ENCODE data around the gene ABCA13.

The ABCA13 gene

DNA sequence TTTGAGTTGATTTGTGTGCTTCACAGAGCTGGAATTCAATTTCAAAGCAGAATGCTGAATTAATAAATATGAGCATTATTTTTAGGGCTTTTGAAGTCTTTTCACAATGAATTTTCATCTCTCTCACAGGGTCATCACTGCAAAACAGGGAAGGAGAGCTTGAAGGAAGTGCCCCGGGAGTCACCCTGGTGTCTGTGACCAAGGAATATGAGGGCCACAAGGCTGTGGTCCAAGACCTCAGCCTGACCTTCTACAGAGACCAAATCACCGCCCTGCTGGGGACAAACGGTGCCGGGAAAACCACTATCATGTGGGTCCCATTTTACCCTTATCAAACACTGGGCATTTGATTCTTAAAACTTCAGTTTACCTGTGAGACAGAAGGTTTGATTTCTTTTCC, 217.7 kb downstream of the ABCA13 start:
- DNase-seq, result no peak

DNA sequence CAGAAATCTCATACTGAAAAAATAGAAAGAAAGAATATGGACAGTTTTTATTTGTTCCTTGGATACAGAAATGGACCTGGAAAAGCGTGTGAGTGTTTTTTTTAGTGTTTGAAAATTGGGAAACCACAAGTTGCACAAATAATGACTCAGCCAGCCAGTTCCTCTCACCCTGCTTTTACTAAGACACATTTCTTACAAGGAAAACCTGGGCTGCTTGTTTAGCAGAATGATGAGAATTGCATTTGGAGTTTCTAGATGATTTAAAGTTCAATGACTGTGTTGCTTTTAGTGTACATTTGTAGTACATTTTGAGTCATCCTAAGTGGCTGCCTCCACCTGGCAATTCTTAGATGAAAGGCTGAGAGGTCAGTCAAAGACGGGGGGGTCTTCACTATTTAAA, 218.7 kb downstream of the ABCA13 start:
- no peak for DNase-seq

DNA sequence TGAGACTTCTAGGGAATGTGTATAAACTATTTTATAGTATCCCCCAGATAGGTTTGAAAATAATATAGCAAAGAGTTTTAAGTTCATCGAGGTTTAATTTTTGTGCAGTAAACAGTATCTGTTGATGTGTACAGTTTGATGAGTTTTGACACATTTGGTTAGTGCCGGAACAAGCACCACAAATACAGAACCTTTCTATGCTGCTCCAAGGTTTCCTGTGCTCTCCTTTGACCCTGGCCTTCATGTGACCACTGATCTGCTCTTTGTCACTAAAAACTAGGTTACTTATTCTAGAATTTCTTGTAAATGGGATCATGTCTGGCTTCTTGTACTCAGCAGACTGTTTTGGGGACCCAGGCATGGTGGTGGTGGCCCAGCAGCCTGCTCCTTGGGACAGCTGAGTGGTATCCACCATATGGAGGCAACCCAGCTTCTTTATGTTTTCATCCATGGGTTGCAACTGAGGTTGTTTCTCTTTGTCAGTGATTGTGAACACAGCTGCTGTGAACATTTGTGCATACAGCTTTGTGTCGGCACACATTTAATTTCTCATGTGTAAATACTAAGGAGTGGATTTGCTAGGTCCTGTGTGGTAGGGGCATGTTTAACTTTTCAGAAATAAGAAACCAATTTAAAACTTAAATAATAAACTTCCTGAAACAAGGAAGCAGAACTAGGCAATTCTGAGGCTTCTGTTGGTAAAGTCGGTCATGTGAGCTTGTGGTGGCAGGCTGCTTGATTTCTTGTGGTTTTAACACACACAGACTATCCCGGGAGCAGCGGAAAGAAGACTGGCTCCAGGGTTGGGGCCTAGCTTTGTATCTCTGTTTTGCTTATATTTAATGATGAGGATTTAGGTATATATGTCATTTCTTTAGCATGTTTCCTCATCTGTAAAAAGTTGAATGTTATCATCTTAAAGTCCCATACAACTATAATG, 219.4 kb downstream of the ABCA13 start:
- no peak for DNase-seq

DNA sequence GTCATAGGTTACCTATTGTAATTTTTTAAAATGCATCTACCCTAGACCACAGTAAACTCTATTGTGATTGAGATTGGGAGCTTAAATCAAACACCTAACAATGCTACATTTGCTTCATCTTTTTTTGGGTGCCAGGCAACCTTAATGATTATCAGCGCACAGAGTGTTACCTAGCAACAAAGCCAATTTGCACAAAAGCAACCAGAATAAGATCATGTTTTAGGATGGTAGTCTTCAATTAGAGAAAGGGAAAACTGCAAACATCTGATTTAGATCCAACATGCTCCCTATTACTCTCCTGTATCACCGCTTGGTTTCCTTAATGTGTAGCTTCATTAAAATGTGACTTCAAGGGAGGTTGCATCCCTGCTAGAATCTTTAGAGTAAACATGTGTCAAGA, 226.9 kb downstream of the ABCA13 start:
- DNase-seq, result no peak

DNA sequence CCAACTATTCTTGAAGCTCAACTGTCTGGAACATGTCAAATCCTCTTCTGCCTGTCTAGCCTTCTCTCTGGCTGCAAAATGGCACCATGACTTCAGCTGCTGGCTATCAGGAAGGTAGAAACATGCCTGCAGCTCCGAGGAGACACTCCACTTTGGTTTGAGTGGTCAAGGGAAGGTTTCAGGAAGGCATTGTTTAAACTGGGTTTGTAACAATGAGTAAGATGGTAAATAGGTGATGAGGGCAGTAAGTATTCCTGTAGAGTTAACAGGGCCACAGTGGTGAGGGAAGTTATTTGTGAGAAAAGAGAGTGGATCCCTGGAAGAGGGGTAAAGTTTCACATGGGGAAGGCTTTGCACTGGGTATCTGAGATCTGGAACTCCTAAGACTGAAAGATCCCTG, 231.5 kb downstream of the ABCA13 start:
- no peak for DNase-seq

DNA sequence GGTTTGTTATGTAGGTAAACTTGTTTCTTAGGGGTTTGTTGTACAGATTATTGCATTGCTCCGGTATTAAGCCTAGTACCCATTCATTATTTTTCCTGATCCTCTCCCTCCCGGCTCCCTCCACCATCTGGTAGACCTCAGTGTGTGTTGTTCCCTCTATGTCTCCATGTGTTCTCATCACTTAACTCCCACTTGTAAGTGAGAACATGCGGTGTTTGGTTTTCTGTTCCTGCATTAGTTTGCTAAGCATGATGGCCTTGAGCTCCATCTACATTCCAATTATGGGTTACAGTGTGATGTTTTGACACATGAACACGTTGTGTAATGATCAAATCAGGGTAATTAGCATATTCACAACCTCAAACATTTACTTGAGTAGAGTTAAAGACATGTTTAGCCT, 237.5 kb downstream of the ABCA13 start:
- no peak for DNase-seq

DNA sequence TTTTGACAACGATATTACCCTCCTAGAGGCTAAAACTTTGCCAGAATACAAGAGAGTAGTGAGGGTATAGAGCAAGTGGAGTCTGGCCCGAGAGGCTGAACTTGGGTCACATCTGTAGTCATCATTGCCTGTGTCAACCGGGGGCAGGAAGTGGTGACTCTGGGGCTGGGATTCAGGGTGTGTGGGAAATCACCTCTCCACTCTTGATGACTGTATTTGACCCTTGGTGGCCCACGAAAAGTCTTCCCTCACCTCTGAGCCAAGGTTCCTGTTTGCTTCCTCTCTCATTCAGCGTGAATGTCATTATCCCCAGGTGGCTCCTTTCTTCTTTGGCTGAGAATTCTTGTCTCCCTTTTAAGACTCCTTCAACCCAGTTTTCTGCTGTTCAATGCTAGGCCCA, 240.4 kb downstream of the ABCA13 start:
- DNase-seq, result no peak

DNA sequence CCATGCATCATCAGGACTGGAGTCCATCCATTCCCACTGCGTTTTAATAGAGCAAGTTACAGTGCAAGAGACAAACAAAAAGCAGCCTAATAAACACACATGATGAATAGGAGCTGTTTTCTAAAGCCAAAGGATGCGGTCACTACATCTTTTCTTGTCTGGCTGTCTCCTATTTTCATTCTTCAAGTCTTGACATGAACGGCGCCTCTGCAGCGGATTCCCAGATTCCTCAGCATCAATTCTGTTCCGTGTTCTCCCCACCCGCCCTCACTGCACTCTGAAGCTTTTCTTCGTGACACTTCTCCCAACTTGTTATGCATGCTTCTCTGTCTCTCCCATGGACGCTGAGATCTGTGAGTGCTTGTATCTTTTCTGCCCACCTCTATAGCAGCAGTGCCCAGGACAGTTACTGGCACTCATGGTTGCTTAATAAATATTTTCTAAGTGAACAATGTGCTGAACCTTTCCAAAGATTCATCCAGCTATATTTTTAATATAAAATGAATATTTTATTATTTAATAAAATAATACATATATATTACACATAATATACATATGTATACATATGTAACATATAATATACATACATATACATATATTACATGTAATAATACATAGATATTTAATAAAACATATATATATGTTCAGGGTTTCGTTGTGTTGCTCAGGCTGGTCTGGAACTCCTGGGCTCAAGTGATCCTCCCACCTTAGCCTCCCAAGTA, 242.9 kb downstream of the ABCA13 start:
- no peak for DNase-seq

DNA sequence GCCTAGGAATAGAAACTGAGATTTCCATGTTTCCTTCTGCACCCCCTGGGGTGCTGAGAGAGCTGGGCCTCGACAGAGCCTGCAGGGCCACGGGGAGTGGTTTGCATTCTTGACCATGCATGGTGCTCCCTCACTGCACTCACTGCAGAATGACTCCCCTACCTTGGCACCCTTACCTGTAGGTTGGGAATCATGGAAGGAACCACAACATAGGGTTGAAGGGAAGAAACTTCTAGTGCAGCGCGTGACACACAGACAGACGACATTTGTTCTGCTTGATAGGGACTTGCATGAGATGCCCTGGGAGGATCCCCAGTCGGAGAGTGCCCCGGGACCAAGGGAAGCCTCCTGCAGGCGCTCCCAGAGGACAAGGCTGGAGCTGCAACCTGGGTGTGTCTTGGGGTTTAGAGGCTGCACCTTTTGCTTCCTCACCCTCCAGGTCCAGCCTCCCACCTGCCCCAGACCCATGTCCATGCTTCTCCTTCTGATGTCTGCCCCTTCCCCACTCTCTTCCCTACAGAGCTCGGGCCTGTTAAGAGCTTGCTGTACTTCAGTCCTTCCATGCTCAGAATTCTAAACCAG, 245.2 kb downstream of the ABCA13 start:
- DNase-seq, result no peak

DNA sequence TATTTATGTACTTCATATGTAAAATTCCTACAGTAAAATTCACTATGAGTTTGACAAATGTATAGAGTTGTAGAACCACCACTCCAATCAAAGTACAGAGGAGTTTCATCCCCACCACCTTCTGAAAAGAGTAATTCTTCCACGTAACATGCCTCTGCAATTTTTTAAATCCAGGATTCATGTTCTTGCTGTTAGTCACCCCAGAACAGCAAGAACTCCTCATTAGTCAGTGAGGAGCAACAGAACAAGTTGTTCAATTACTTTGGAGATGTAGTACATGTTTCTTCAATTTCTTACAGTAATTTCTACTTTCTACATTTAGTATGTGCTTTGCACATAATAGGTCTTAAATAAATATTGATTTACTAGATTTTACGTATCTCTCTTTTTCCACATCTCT, 248.1 kb downstream of the ABCA13 start:
- DNase-seq, result no peak

DNA sequence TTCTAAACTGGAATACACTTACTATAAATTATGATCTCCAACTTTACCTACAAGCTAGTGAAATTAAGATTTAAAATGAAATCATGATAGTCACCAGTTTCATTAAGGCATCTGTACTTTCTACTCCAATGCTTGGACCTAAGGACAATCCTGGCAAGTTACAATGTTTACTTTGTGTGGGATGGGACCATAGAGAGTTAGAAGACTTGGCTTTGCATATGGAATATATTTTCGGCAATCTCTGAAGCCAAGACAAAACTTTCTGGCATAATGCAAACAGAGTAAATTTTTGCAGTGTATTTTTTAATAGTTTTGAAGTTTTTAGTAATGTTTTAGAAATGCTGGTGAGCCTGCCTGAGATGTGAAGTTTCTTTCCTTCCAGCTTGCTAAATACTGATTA, 248.9 kb downstream of the ABCA13 start:
- no peak for DNase-seq

DNA sequence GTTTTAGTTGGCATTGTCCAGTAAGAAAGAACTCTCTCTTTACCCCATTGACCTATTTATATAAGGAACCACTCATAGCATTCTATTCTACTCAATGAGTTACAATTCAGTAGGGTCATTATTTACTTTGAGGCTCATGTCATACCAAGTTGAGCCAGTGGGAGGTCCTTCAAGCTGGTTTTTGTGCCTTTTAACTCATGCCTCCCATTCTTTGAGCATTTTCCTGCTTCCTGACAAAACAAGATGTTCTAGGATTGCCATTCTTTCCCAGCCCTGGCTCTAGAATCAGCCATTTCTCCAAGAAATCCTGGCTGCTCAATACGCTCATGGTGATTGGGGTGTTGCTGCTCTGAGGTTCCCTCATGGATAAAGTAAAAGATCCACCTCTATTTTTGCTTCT, 250.1 kb downstream of the ABCA13 start:
- DNase-seq, result no peak

DNA sequence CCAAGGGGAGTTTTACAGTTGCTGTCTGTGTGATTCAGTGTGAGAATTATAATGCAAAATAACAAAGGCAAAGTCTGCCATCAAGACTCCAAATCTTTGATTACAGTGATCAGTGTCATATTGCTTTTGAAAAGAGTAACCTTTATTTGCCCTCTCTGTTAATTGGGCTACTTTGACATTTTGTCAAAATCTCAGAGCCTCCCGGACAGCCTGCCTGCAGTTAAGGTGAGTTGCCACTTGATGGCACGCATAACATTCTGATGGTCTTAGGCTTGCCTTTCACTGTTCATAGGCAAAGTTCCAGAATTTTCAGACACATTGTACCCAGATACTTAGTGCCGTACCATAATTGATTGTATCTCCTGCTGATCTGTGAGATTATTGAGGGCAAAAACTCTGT, 253.5 kb downstream of the ABCA13 start:
- DNase-seq, result no peak

DNA sequence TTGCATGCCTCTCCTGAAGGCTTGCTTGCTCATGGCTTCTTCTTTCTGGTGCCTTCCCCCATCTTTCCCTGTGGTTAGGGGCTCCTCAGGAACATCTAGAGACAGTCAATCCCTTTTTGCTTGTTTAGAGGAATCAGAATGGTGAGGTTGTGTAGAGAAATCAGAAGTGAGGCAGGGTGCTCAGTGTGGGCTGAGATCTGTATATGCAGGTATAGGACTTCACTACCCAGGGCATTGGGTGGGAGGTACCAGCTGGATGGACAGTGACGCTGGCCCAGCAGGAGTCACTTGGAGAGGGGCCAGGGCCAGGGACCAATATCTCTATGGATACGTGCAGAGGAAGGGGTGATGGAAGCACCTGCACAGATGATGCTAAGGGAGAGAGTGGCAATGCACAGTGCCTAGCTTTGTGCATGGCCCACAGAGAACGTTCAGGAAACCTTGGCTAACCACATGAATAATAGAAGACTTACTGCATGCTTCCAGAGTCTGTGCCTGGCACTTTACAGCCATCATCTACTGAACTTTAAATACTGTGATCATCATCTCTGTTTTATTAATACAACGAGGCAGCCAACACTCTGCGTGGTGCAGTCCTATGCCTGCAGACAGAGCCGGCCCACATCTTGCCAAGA, 255.2 kb downstream of the ABCA13 start:
- DNase-seq, result no peak

DNA sequence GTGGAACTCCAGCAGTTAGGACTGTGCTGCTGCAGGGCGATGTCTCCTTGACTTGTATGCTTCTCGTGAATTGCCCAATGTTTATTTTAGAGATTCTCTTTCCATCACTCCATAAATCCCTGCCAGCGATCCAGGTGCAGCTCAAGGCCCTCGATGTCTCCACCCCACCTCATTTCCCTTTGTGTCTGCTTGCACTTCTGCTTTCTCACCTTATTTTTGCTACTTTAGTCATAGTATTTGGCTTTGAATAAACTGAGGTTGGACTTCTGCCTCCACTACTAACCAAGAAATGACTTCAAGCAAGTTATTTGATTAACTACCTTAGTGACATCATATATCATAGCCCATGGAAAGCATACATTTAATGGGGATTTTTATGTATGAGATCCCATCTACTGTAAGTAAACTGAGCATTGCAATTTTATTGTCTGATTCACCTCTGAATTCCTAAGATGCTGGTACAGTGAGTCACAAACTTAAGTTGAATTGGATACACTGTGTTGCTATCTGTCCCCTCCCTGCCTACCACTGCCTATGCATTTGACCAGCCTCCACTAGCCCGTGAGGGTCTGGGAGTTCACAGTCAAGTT, 255.8 kb downstream of the ABCA13 start:
- DNase-seq, result no peak

DNA sequence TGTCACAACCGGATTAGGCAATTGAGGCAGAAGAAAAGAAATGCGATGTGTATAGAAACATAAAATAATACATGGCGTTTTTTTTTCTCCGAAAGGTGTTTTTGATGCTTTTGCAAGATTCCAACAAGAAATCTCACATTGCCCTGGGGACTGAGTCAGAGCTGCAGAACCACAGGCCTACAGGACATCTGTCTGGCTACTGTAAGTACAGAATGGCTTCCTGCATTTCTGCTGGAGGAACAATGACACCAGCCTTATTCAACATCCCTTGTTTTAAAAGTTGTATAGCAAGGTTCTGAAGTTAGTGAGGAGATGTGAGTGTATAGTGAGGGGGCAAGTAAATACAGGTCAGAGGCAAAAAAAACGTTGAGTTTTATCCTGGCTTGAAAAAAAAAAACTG, 256.4 kb downstream of the ABCA13 start:
- no peak for DNase-seq

DNA sequence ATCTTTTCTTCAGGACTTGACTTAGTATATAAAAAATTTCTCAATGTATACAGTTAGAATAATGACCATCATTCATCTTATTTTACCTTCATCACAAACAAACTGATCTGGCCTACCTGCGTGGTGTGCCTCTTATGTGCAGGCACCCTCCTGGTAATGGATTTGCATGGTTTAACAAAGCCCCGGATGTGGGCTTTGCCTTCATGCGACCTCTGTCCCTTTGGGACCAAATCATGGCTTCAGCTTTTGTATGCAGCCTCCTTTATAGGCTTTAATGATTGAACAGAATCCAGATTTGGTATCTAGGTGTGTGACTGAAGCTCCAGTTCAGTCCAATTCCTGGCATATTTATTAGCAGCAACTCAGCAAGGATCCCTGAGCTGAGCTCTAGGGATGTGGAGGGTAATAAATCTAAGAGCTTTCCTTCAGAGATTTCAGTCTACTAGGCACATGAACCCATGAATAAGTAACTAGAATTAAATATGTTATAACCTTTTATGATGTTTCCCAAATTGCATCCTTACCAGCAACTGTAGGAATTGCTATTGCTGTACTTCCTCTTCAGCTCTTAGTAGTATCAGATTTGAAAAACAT, 256.9 kb downstream of the ABCA13 start:
- DNase-seq, result no peak

DNA sequence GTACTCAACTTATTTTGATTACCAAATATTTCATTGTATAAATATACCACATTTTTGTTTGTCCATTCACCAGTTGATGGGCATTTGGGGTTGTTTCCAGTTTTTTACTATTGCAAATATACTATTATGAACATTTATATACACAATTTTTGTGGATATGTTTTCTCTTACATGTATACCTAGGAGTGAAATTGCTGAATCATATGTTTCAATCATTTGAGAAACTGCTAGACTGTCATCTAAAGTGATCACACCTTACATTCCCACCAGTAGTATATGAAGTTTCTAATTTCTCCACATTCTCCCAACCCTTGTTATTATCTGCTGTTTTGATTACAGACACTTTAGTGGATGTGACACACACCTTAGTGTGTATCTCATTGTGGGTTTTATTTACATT, 257.9 kb downstream of the ABCA13 start:
- DNase-seq, result no peak

DNA sequence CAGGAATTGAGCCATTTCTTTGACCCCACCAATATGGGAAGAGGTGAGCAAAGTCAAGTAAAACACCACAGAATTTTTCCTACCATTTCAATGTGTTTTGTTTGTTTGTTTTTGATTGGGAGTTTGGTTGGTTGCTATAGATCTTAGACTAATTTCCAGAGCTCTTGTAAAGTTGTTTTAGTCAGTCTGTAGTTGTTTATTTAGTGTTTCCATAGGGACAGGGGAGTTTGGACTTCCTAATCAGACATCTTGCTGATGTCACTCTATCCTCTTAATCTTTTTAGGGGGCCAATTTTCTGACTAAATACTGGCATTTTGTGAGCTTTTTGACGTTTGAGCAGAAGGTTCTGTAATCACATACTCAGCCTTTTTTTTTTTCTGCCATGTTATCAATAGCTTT, 266.9 kb downstream of the ABCA13 start:
- DNase-seq, result no peak

DNA sequence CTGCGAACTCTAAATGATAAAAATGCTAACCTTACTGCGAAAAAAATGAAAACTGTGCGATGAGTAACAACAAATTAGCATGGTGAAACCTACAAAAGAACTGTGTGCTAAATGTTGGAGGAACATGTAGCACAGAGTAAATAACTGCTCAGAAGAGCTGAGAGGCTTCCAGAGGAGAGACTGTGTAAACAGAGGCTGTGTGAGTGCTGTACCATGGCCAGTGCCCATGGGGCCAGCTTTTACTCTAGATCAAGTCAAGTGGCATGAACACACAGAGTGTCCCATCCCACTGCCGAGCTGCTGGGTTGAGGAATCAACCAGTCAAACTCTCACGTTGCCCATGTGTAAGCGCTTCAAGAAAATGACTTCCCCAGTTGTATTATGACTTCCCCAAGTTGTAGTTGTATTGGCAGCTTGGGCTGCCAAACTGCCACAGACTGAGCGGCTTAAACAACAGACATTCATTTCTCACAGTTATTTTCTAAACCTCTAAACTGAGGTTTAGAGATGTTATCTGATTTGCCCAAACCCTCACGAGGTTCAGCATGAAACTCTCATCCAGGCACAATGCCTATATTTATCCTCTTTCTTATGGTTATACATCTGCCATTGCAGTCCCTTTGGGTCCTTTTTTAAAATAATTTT, 270.7 kb downstream of the ABCA13 start:
- no peak for DNase-seq

DNA sequence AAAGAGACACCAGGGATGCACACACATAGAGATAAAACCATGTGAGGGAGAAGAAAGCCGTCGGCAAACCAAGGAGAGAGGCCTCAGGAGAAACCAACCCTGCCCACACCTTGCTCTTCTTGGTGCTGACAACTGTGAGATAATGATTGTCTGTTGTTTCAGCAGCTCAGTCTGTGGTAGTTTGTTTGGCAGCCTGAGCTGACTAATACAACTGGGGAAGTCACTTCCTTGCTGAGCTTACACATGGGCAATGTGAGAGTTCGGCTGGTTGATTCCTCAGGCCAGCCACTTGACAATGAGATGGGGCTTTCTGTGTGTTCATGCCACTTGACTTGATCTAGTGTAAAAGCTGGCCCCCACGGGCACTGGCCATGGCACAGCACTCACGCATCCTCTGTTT, 271.8 kb downstream of the ABCA13 start:
- no peak for DNase-seq

DNA sequence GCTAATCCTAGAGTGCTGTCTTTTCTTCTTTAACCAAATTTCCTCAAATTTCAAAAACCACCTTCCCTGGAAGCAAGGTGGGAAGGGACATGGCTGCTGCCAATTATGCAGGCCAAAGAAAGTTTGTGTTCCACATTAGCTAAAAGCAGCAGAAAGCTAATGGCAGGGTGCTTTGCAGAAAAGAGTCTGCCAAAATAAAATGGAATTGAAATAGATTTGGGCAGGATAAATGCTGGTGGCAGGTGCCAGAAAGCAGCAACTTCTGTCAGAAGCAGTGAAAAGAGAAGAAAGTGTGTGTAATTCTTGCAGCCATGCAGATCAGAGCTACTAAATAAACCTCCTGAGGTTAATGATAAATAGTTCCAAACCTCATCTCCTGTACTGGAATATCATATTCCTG, 275.5 kb downstream of the ABCA13 start:
- DNase-seq, result no peak
